Measurements from ENCODE around the gene NLGN1. TPM values are rescaled to one million over a fixed set of nuclear protein-coding genes. Genes with fewer than 3 reads are reported as not detected.

The NLGN1 gene
- total and polyA plus RNA-seq, 2 of the 8 experiments (the other 6 are each of a cell fraction or from before 2014, with no cell fraction given): 7.8 to 14.8 TPM

DNA sequence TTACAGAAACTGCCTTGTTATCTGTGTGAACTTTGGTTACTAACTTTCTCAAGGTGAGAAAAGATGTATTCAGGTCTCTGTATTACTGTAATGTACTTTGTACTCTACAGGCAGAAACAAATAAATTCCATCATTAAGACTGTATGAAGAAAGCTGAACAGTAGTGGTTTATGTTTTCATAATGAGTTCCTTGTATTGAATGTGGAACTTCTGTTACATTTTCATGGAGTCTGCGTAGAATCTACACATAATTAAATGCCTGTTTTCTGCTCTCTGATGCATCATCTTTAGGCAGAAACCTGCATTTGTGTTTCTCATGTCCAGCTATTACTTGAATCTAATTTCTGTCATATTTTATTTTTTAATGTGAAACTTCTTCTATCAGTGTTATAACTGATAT, 302.8 kb downstream of the NLGN1 start (continued):
- no peak for TF ChIP-seq CHD7 (IDR thresholded peaks at IDR 0.05; ENCODE audit: insufficient replicate concordance, low read length)
- TF ChIP-seq, protein P1, sequence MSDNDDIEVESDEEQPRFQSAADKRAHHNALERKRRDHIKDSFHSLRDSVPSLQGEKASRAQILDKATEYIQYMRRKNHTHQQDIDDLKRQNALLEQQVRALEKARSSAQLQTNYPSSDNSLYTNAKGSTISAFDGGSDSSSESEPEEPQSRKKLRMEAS (IDR thresholded peaks at IDR 0.05): no peak
- no peak for TF ChIP-seq TAF1 (IDR thresholded peaks at IDR 0.05; ENCODE audit: low read depth, low read length)
- TF ChIP-seq SIN3A (conservative IDR thresholded peaks at IDR 0.05 in 1 of 2, IDR thresholded peaks at IDR 0.05 in 1 of 2; ENCODE audit: low read depth in 1 of 2, low read length in 2 of 2): no peak
- TF ChIP-seq USF2 (IDR thresholded peaks at IDR 0.05; ENCODE audit: low read length): no peak
- no peak for TF ChIP-seq KDM1A (IDR thresholded peaks at IDR 0.05; ENCODE audit: borderline replicate concordance, low read length)
- no peak for TF ChIP-seq TEAD4 (IDR thresholded peaks at IDR 0.05; ENCODE audit: low read depth, low read length)
- no peak for TF ChIP-seq RFX5 (IDR thresholded peaks at IDR 0.05; ENCODE audit: borderline replicate concordance, low read depth, low read length)
- no peak for TF ChIP-seq MAFK (IDR thresholded peaks at IDR 0.05; ENCODE audit: low read depth, low read length)
- TF ChIP-seq JUND (IDR thresholded peaks at IDR 0.05; ENCODE audit: low read length): no peak
- no peak for TF ChIP-seq SIRT6 (IDR thresholded peaks at IDR 0.05; ENCODE audit: low read length)
